H9 (cell line): ENCODE data around the gene PPP2R2B. TPM values are rescaled to one million over a fixed set of nuclear protein-coding genes. Genes with fewer than 3 reads are reported as not detected.

Experiments
- DNase-seq: peaks from one replicate; pipeline ENCODE4 v3.0.0-alpha.2; 2017
- H2AFZ ChIP-seq: one replicate; pipeline ENCODE4 v1.6.1; 2013; ENCODE audit warnings: mild to moderate bottlenecking, low read length, control low read depth, moderate library complexity
- H2AK5ac ChIP-seq: 2 replicates; pipeline ENCODE4 v1.6.1; 2013; ENCODE audit warnings: low read length, control low read depth, mixed read lengths; ENCODE audit not compliant: insufficient read length
- H2BK120ac ChIP-seq: one replicate; pipeline ENCODE4 v1.6.1; 2013; ENCODE audit warnings: low read depth, mild to moderate bottlenecking, low read length, control low read depth, inconsistent platforms; ENCODE audit not compliant: poor library complexity, severe bottlenecking
- H2BK12ac ChIP-seq: 2 replicates; pipeline ENCODE4 v1.6.1; 2013; ENCODE audit warnings: low read length, control low read depth, mixed read lengths, low read depth; ENCODE audit not compliant: insufficient read length
- H2BK15ac ChIP-seq: 2 replicates; pipeline ENCODE4 v1.6.1; 2013; ENCODE audit warnings: low read depth, low read length, control low read depth
- H2BK20ac ChIP-seq: one replicate; pipeline ENCODE4 v1.6.1; 2013; ENCODE audit warnings: low read depth, mild to moderate bottlenecking, low read length, control low read depth, inconsistent platforms; ENCODE audit not compliant: poor library complexity, severe bottlenecking
- H2BK5ac ChIP-seq: 2 replicates; pipeline ENCODE4 v1.6.1; 2013; ENCODE audit warnings: low read length, control low read depth, mixed read lengths; ENCODE audit not compliant: insufficient read length
- H3K14ac ChIP-seq: 2 replicates; pipeline ENCODE4 v1.6.1; 2013; ENCODE audit warnings: low read length, control low read depth; ENCODE audit not compliant: insufficient read depth
- H3K18ac ChIP-seq: 2 replicates; pipeline ENCODE4 v1.6.1; 2013; ENCODE audit warnings: low read depth, mild to moderate bottlenecking, mixed read lengths, low read length, control low read depth; ENCODE audit not compliant: insufficient read length
- H3K23ac ChIP-seq: 2 replicates; pipeline ENCODE4 v1.6.1; 2013; ENCODE audit warnings: low read length, control low read depth, mixed read lengths, low read depth; ENCODE audit not compliant: insufficient read length
- H3K23me2 ChIP-seq: 2 replicates; pipeline ENCODE4 v1.6.1; 2013; ENCODE audit warnings: low read depth, mild to moderate bottlenecking, mixed read lengths, low read length, control low read depth; ENCODE audit not compliant: insufficient read length, poor library complexity, severe bottlenecking
- H3K27ac ChIP-seq: 2 replicates; pipeline ENCODE4 v1.5.1; 2013; ENCODE audit warnings: low read length, control low read depth, mixed read lengths, low read depth; ENCODE audit not compliant: insufficient read length
- H3K27me3 ChIP-seq: 2 replicates; pipeline ENCODE4 v1.6.1; 2013; ENCODE audit warnings: low read length, control low read depth, inconsistent platforms; ENCODE audit not compliant: insufficient read depth
- H3K4ac ChIP-seq: 2 replicates; pipeline ENCODE4 v1.6.1; 2013; ENCODE audit warnings: low read depth, mild to moderate bottlenecking, control low read depth, inconsistent platforms, low read length, moderate library complexity
- H3K4me1 ChIP-seq: 2 replicates; pipeline ENCODE4 v1.6.1; 2013; ENCODE audit warnings: low read length, control low read depth, inconsistent platforms; ENCODE audit not compliant: insufficient read depth
- H3K4me2 ChIP-seq: 2 replicates; pipeline ENCODE4 v1.6.1; 2013; ENCODE audit warnings: low read length, control low read depth, mixed read lengths; ENCODE audit not compliant: insufficient read length, insufficient read depth
- H3K56ac ChIP-seq: 2 replicates; pipeline ENCODE4 v1.6.1; 2013; ENCODE audit warnings: low read depth, mild to moderate bottlenecking, mixed read lengths, low read length, control low read depth; ENCODE audit not compliant: insufficient read length
- H3K79me1 ChIP-seq: 2 replicates; pipeline ENCODE4 v1.6.1; 2013; ENCODE audit warnings: low read depth, mild to moderate bottlenecking, moderate library complexity, low read length, control low read depth, inconsistent platforms; ENCODE audit not compliant: insufficient read depth, poor library complexity, severe bottlenecking
- H3K79me2 ChIP-seq: 2 replicates; pipeline ENCODE4 v1.6.1; 2013; ENCODE audit warnings: low read length, control low read depth, inconsistent platforms; ENCODE audit not compliant: insufficient read depth
- H3K9ac ChIP-seq: 2 replicates; pipeline ENCODE4 v1.6.1; 2013; ENCODE audit warnings: low read length, control low read depth, mixed read lengths; ENCODE audit not compliant: insufficient read length; ENCODE audit errors: extremely low read depth
- H3K9me3 ChIP-seq: one replicate; pipeline ENCODE4 v1.6.1; 2013; ENCODE audit warnings: low read depth, low read length, inconsistent platforms; ENCODE audit not compliant: control insufficient read depth
- H3T11ph ChIP-seq: one replicate; pipeline ENCODE4 v1.6.1; 2013; ENCODE audit warnings: mild to moderate bottlenecking, low read length, control low read depth, inconsistent platforms
- H4K20me1 ChIP-seq: one replicate; pipeline ENCODE4 v1.6.1; 2013; ENCODE audit not compliant: control insufficient read depth, insufficient read length, insufficient read depth
- H4K5ac ChIP-seq: 2 replicates; pipeline ENCODE4 v1.6.1; 2013; ENCODE audit warnings: low read depth, mild to moderate bottlenecking, mixed read lengths, low read length, control low read depth; ENCODE audit not compliant: insufficient read length
- H4K8ac ChIP-seq: replicated peaks from 2 replicates; pipeline ENCODE4 v1.6.1; 2013; ENCODE audit warnings: low read length, control low read depth, mixed read lengths, low read depth; ENCODE audit not compliant: insufficient read length
- H4K91ac ChIP-seq: 2 replicates; pipeline ENCODE4 v1.6.1; 2013; ENCODE audit warnings: low read depth, mild to moderate bottlenecking, moderate library complexity, mixed read lengths, low read length, control low read depth; ENCODE audit not compliant: insufficient read length
- H3K27ac Mint-ChIP-seq, 3 experiments: 2 replicates in 2 of 3; 3 replicates in 1 of 3; pipeline ENCODE4 v1.8.0; 2020 to 2021; ENCODE audit warnings: mixed read lengths in 3 of 3, mild to moderate bottlenecking in 1 of 3, moderate library complexity in 1 of 3
- H3K27me3 Mint-ChIP-seq: 2 replicates; pipeline ENCODE4 v1.8.0; 2021; ENCODE audit warnings: low read depth, mild to moderate bottlenecking, moderate library complexity, mixed read lengths
- H3K36me3 Mint-ChIP-seq, 3 experiments: 2 replicates in 2 of 3; 3 replicates in 1 of 3; pipeline ENCODE4 v1.8.0; 2020 to 2021; ENCODE audit warnings: low read depth in 3 of 3, mixed read lengths in 3 of 3; ENCODE audit not compliant: insufficient read depth in 1 of 3
- H3K4me1 Mint-ChIP-seq, 2 experiments: 2 replicates each; pipeline ENCODE4 v1.8.0; 2020; ENCODE audit warnings: mixed read lengths in 2 of 2
- H3K4me3 Mint-ChIP-seq, 2 experiments: 2 replicates in 1 of 2; 3 replicates in 1 of 2; pipeline ENCODE4 v1.8.0; 2020 to 2021; ENCODE audit warnings: mild to moderate bottlenecking in 2 of 2, mixed read lengths in 2 of 2, moderate library complexity in 1 of 2
- H3K9me3 Mint-ChIP-seq, 2 experiments: 2 replicates in 1 of 2; 3 replicates in 1 of 2; pipeline ENCODE4 v1.8.0; 2020; ENCODE audit warnings: mild to moderate bottlenecking in 2 of 2, mixed read lengths in 2 of 2, moderate library complexity in 1 of 2
- WGBS: extraction: QIAGEN DNeasy Blood & Tissue Kit; methylation state at CpG from one replicate; pipeline ENCODE4 v1.1.7; 2013; ENCODE audit warnings: missing lambda C conversion rate, low lambda C conversion rate, mixed read lengths; ENCODE audit not compliant: insufficient read length; ENCODE audit errors: extremely low coverage; 5-methylcytosine and 5-hydroxymethylcytosine counted together
- total RNA-seq: library from RNA; stranded (reverse); gene quantifications from 2 replicates; pipeline ENCODE4 v1.2.1, GENCODE V29; 2021
- TF ChIP-seq, protein P1 (sequence below): fragments of 200-600 bp; sonication (generic); conservative IDR thresholded peaks from 3 replicates; pipeline ENCODE4 v1.8.0; 2021; ENCODE audit warnings: antibody characterized with exemption, mild to moderate bottlenecking

PPP2R2B gene
- total RNA-seq, 1 experiment from 2014 or later = 14.3 TPM

DNA sequence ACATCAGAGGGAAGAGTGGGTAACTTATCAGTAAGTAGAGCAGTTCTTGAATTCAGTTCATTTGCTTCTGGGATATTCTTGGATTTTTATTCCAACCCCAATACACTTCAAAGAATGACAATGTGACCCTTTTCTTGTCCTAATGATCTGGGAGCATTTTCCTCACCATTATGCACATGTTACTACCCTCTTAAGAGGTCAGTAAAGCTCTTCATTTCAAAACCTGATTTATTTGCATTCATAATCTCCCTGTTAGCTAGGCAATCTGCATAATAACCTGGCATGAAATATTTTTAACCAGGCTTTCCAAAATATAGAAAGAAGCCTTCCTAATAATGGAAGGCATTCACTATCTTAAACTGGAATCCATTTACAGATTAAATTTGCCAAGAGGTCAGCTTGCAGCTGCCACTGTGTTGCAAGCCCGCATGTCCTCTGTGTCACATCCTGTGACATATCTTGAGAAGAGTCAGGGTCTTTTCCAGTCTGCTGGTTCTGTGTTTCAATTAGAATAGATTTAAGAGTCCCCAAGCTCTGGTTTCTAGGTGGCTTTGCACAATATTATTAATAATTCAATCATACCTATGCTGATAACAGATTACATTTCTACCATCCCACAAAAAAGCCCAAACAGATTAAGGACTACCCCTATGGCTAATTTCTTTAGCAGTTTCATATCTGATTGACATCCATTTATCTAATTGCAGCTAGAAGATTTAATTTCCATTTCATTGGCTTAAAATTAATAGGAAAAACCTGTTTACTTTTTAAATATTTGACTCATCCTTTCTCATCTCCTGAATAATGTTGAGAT lies 30.9 kb upstream of the PPP2R2B start:
- Histone ChIP-seq H3K23me2 (no peaks in the 10 kb centered on the region), H4K8ac (no peak overlapping the region), H3K56ac (no peak overlapping the region), H4K91ac (no peak overlapping the region), H3K79me1 (no peaks in the 10 kb centered on the region), H2AK5ac (no peak overlapping the region), H3K4me2 (no peak overlapping the region), H3K27ac (no peak overlapping the region), H3K9me3 (no peaks in the 10 kb centered on the region), H3K79me2 (no peaks in the 10 kb centered on the region), H3K4me1 (no peaks in the 10 kb centered on the region), H3K9ac (no peak overlapping the region), H4K5ac (no peak overlapping the region), H3K4ac (no peak overlapping the region), H3K18ac (no peak overlapping the region), H2BK20ac (no peak overlapping the region), H2AFZ (no peak overlapping the region), H2BK12ac (no peak overlapping the region), H3K23ac (no peak overlapping the region), H3K14ac (no peak overlapping the region), H4K20me1 (no peaks in the 10 kb centered on the region), H3T11ph (no peak overlapping the region), H2BK5ac (no peak overlapping the region), H3K27me3 (no peaks in the 10 kb centered on the region), H2BK120ac (no peak overlapping the region), H2BK15ac (no peak overlapping the region)
- H3K4me3 Mint-ChIP-seq = no peak overlapping the region
- H3K9me3 Mint-ChIP-seq = no peaks in the 10 kb centered on the region
- no CpG with 5 or more reads among the region's 1 CpG for WGBS
- H3K4me1 Mint-ChIP-seq = no peaks in the 10 kb centered on the region
- no peak overlapping the region for H3K27ac Mint-ChIP-seq
- H3K36me3 Mint-ChIP-seq = no peaks in the 10 kb centered on the region
- DNase-seq = no peak
- H3K27me3 Mint-ChIP-seq = no peaks in the 10 kb centered on the region
- TF ChIP-seq, protein P1, sequence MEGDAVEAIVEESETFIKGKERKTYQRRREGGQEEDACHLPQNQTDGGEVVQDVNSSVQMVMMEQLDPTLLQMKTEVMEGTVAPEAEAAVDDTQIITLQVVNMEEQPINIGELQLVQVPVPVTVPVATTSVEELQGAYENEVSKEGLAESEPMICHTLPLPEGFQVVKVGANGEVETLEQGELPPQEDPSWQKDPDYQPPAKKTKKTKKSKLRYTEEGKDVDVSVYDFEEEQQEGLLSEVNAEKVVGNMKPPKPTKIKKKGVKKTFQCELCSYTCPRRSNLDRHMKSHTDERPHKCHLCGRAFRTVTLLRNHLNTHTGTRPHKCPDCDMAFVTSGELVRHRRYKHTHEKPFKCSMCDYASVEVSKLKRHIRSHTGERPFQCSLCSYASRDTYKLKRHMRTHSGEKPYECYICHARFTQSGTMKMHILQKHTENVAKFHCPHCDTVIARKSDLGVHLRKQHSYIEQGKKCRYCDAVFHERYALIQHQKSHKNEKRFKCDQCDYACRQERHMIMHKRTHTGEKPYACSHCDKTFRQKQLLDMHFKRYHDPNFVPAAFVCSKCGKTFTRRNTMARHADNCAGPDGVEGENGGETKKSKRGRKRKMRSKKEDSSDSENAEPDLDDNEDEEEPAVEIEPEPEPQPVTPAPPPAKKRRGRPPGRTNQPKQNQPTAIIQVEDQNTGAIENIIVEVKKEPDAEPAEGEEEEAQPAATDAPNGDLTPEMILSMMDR = no peak
